ENCODE measurements around the gene ARSI.

Gene ARSI

GRCh38 chr5:150313501-150313900 is 10.8 kb upstream of the ARSI start:
- DNase-seq (ENCODE audit: low spot score) = no peak
- ChIA-PET POLR2A (ENCODE audit: low non-redundant PET) (no interaction called here), CTCF (no interaction called here)
- TF ChIP-seq CTCF (conservative IDR thresholded peaks at IDR 0.05; ENCODE audit: low read depth) = no peak
- no peak overlapping the region for H3K27ac ChIP-seq

- TF ChIP-seq CTCF (conservative IDR thresholded peaks at IDR 0.05; ENCODE audit: low read depth) = no peak
- ChIA-PET POLR2A (ENCODE audit: low non-redundant PET) (no interaction called here), CTCF (interaction anchor here (0.6 to 1.0 kb wide), 2 partner anchors 35 to 44 kb away, joined by 3 read pairs; no protein-coding TSS in a partner anchor)
- no peak for DNase-seq (ENCODE audit: low spot score)
- H3K27ac ChIP-seq = no peak overlapping the region
Measured at GRCh38 chr5:150312518-150312917, 9.8 kb upstream of the ARSI start.

GRCh38 chr5:150311015-150311692 is 8.4 kb upstream of the ARSI start:
- no peak for DNase-seq (ENCODE audit: low spot score)
- POLR2A ChIA-PET (ENCODE audit: low non-redundant PET) = no interaction called here
- TF ChIP-seq CTCF (conservative IDR thresholded peaks at IDR 0.05; ENCODE audit: low read depth) = no peak
- CTCF ChIA-PET = interaction anchor here (0.6 to 0.7 kb wide), 2 partner anchors 11 to 17 kb away, joined by 4 to 8 read pairs; no protein-coding TSS in a partner anchor
- H3K27ac ChIP-seq = no peak overlapping the region

GRCh38 chr5:150310246-150310645 is 7.5 kb upstream of the ARSI start:
- ChIA-PET POLR2A (ENCODE audit: low non-redundant PET) (no interaction called here), CTCF (interaction anchor here (0.6 kb wide), 1 partner anchor 16 kb away, joined by 4 read pairs; no protein-coding TSS in a partner anchor)
- no peak for DNase-seq (ENCODE audit: low spot score)
- no peak for TF ChIP-seq CTCF (conservative IDR thresholded peaks at IDR 0.05; ENCODE audit: low read depth)
- no peak overlapping the region for H3K27ac ChIP-seq

GRCh38 chr5:150309886-150310239 is 7.2 kb upstream of the ARSI start:
- TF ChIP-seq CTCF (conservative IDR thresholded peaks at IDR 0.05; ENCODE audit: low read depth) = no peak
- ChIA-PET POLR2A (ENCODE audit: low non-redundant PET) (no interaction called here), CTCF (no interaction called here)
- DNase-seq (ENCODE audit: low spot score) = no peak
- no peak overlapping the region for H3K27ac ChIP-seq

GRCh38 chr5:150309101-150309885 is 6.6 kb upstream of the ARSI start:
- CTCF ChIA-PET = interaction anchor here (0.7 kb wide), 1 partner anchor 1153 kb away, joined by 3 read pairs; no protein-coding TSS in a partner anchor
- POLR2A ChIA-PET (ENCODE audit: low non-redundant PET) = no interaction called here
- no peak for DNase-seq (ENCODE audit: low spot score)
- H3K27ac ChIP-seq = no peak overlapping the region
- no peak for TF ChIP-seq CTCF (conservative IDR thresholded peaks at IDR 0.05; ENCODE audit: low read depth)

Measured in RWPE1 (cell line).